Caco-2 (cell line): ENCODE measurements around the gene TIGD1. TPM values are rescaled to one million over a fixed set of nuclear protein-coding genes. Genes with fewer than 3 reads are reported as not detected.

Source experiments
- BruUV-seq: library from RNA; stranded (reverse); fragments of 400-500 nt; replicated peaks from 2 replicates; lab custom pipeline; 2021; lab: Mats Ljungman, UMichigan
- CTCF ChIA-PET: fragments of 300-600 bp; sonication (Branson Sonifier 250); formaldehyde crosslinking; loops from one replicate; lab custom pipeline; 2022; ENCODE audit warnings: antibody characterized with exemption; lab: Charles Lee
- POLR2A ChIA-PET: fragments of 300-600 bp; sonication (Branson Sonifier 250); formaldehyde crosslinking; loops from one replicate; lab custom pipeline; 2022; ENCODE audit warnings: antibody characterized with exemption; lab: Charles Lee
- DNase-seq, 2 experiments: peaks; one replicate each; pipeline versions ENCODE4 v3.0.0 to v3.0.0-alpha.2; 2020 to 2022
- H3K27me3 ChIP-seq: replicated peaks from 2 replicates; pipeline ENCODE4 v1.6.0; 2011; ENCODE audit warnings: low read length; ENCODE audit not compliant: control insufficient read depth, insufficient read depth
- H3K36me3 ChIP-seq: 2 replicates; pipeline ENCODE4 v1.5.1; 2011; ENCODE audit warnings: low read length; ENCODE audit not compliant: control insufficient read depth, insufficient read depth
- H3K4me1 ChIP-seq: fragments of 250-450 bp; sonication (Bioruptor Pico); 2 replicates; pipeline ENCODE4 v1.5.1; 2020; ENCODE audit warnings: mild to moderate bottlenecking
- H3K4me3 ChIP-seq: 2 replicates; pipeline ENCODE4 v1.5.1; 2011; ENCODE audit warnings: low read depth, mild to moderate bottlenecking, control low read depth, low read length
- H3K9me3 ChIP-seq: fragments of 250-450 bp; sonication (Bioruptor Pico); 2 replicates; pipeline ENCODE4 v1.5.1; 2020; ENCODE audit warnings: mild to moderate bottlenecking, moderate library complexity
- H3K27ac Mint-ChIP-seq: one replicate; pipeline ENCODE4 v1.8.0; 2022; ENCODE audit warnings: mixed read lengths; ENCODE audit not compliant: unreplicated experiment
- H3K27me3 Mint-ChIP-seq: one replicate; pipeline ENCODE4 v1.8.0; 2022; ENCODE audit warnings: mixed read lengths; ENCODE audit not compliant: insufficient read depth, unreplicated experiment
- H3K36me3 Mint-ChIP-seq: one replicate; pipeline ENCODE4 v1.8.0; 2022; ENCODE audit warnings: mild to moderate bottlenecking, mixed read lengths; ENCODE audit not compliant: insufficient read depth, unreplicated experiment
- H3K4me1 Mint-ChIP-seq: one replicate; pipeline ENCODE4 v1.8.0; 2022; ENCODE audit warnings: low read depth, mixed read lengths; ENCODE audit not compliant: unreplicated experiment
- H3K4me3 Mint-ChIP-seq: one replicate; pipeline ENCODE4 v1.8.0; 2022; ENCODE audit warnings: mild to moderate bottlenecking, moderate library complexity, mixed read lengths; ENCODE audit not compliant: unreplicated experiment
- H3K9me3 Mint-ChIP-seq: one replicate; pipeline ENCODE4 v1.8.0; 2022; ENCODE audit warnings: mixed read lengths; ENCODE audit not compliant: unreplicated experiment
- intact Hi-C: fragments of 100-400 bp; cut with micrococcal nuclease; formaldehyde crosslinking; loops from one replicate; pipeline ENCODE4 v1.10.0; 2022; ENCODE audit not compliant: unreplicated experiment
- total RNA-seq: library from RNA; stranded (reverse); gene quantifications from 2 replicates; pipeline ENCODE4 v1.2.3, GENCODE V29; 2022
- TF ChIP-seq, protein P1 (sequence below), 2 experiments: fragments of 200-600 bp in 1 of 2; IDR thresholded peaks; 1 replicate in 1 of 2; 2 replicates in 1 of 2; pipeline versions ENCODE4 v1.5.1 to v1.8.0; 2011 to 2022; ENCODE audit warnings: antibody characterized with exemption in 1 of 2, control low read depth in 1 of 2, inconsistent platforms in 1 of 2, low read depth in 1 of 2, low read length in 1 of 2, mild to moderate bottlenecking in 1 of 2, moderate library complexity in 1 of 2; ENCODE audit not compliant: insufficient read depth in 1 of 2, severe bottlenecking in 1 of 2, unreplicated experiment in 1 of 2

TIGD1 gene
- total RNA-seq, 1 experiment from 2014 or later = 4.4 TPM

DNA sequence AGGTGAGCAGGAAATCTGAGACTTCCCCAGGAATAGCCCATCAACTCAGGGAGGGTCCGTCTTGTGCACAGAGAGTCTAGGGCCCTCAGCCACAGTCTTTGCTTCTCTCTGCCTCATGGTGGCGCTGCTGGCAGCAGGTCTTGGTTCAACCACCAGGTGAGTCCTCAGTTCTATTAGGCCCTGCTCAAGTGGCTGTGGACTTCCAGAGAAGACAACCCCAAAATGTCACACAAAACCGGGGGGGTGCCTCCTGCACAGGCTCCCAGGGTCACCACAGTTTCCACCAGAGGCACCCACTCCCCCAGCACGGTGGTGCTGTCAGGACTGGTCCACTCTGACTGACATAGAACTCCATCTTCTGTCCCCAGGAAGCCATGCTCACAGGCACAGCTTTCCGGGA lies 13.3 kb downstream of the TIGD1 start:
- no peak overlapping the region for H3K27ac Mint-ChIP-seq
- DNase-seq = peak in 1 of 2 experiments; percentile 24
- H3K27me3 Mint-ChIP-seq = no peaks in the 10 kb centered on the region
- no peaks in the 10 kb centered on the region for H3K9me3 ChIP-seq
- ChIA-PET CTCF (no interaction called here), POLR2A (no interaction called here)
- TF ChIP-seq, protein P1, sequence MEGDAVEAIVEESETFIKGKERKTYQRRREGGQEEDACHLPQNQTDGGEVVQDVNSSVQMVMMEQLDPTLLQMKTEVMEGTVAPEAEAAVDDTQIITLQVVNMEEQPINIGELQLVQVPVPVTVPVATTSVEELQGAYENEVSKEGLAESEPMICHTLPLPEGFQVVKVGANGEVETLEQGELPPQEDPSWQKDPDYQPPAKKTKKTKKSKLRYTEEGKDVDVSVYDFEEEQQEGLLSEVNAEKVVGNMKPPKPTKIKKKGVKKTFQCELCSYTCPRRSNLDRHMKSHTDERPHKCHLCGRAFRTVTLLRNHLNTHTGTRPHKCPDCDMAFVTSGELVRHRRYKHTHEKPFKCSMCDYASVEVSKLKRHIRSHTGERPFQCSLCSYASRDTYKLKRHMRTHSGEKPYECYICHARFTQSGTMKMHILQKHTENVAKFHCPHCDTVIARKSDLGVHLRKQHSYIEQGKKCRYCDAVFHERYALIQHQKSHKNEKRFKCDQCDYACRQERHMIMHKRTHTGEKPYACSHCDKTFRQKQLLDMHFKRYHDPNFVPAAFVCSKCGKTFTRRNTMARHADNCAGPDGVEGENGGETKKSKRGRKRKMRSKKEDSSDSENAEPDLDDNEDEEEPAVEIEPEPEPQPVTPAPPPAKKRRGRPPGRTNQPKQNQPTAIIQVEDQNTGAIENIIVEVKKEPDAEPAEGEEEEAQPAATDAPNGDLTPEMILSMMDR (IDR thresholded peaks at IDR 0.05; ENCODE audit: insufficient read depth in 1 of 2, low read depth in 1 of 2, low read length in 1 of 2, severe bottlenecking in 1 of 2, unreplicated experiment in 1 of 2) = peak in 1 of 2 experiments; percentile 58
- no peak overlapping the region for H3K4me3 Mint-ChIP-seq
- BruUV-seq = no TSS peak
- no peaks in the 10 kb centered on the region for H3K36me3 ChIP-seq
- intact Hi-C loops = no loop called here
- H3K4me1 Mint-ChIP-seq = no peaks in the 10 kb centered on the region
- H3K36me3 Mint-ChIP-seq = no peaks in the 10 kb centered on the region
- no peaks in the 10 kb centered on the region for H3K27me3 ChIP-seq
- no peaks in the 10 kb centered on the region for H3K9me3 Mint-ChIP-seq
- H3K4me3 ChIP-seq = no peak overlapping the region
- H3K4me1 ChIP-seq = no peaks in the 10 kb centered on the region

DNA sequence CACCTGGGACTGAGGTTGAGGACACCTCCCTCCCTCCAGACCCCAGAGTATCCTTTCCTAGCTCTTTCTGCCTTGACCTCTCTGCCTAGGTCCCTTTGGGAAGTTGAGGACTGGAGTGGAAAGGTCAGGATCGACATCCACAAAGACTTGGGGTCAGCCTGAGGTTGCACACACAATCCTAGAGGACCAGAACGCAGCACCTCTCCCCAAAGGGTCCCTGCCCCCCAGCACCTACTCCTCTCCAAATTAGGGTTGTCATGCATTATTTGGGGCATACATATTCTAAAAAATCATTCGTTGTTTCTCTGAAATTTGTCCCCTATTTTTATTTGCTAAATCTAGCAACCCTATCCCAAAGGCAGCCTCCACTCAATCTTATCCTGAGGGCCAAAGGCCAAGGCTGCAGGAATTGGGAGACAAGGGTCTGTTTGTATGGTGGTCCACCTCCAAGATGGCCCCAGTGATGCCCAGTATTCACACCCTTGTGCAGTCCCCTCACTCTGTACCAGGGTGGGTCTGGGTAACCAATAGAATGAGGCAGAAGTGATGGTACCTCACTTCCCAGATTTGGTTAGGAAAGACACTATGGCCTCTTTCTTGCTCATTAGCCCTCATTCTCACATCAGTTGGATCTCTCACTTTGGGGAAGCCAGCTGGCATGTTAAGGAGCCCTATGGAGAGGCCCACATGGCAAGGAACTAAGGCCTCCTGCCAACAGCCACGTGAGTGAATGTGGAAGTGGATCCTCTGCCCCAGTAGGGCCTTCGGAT lies 14.4 kb downstream of the TIGD1 start:
- intact Hi-C loops = no loop called here
- H3K4me1 Mint-ChIP-seq = no peaks in the 10 kb centered on the region
- H3K36me3 Mint-ChIP-seq = no peaks in the 10 kb centered on the region
- no peaks in the 10 kb centered on the region for H3K36me3 ChIP-seq
- H3K4me3 ChIP-seq = no peak overlapping the region
- no peak for DNase-seq
- no peaks in the 10 kb centered on the region for H3K27me3 Mint-ChIP-seq
- no peaks in the 10 kb centered on the region for H3K9me3 ChIP-seq
- H3K4me3 Mint-ChIP-seq = no peak overlapping the region
- POLR2A ChIA-PET = no interaction called here
- CTCF ChIA-PET = no interaction called here
- H3K27me3 ChIP-seq = no peaks in the 10 kb centered on the region
- no peaks in the 10 kb centered on the region for H3K9me3 Mint-ChIP-seq
- H3K4me1 ChIP-seq = no peaks in the 10 kb centered on the region
- BruUV-seq = no TSS peak
- H3K27ac Mint-ChIP-seq = no peak overlapping the region
- TF ChIP-seq, protein P1 (IDR thresholded peaks at IDR 0.05; ENCODE audit: insufficient read depth in 1 of 2, low read depth in 1 of 2, low read length in 1 of 2, severe bottlenecking in 1 of 2, unreplicated experiment in 1 of 2) = no peak

DNA sequence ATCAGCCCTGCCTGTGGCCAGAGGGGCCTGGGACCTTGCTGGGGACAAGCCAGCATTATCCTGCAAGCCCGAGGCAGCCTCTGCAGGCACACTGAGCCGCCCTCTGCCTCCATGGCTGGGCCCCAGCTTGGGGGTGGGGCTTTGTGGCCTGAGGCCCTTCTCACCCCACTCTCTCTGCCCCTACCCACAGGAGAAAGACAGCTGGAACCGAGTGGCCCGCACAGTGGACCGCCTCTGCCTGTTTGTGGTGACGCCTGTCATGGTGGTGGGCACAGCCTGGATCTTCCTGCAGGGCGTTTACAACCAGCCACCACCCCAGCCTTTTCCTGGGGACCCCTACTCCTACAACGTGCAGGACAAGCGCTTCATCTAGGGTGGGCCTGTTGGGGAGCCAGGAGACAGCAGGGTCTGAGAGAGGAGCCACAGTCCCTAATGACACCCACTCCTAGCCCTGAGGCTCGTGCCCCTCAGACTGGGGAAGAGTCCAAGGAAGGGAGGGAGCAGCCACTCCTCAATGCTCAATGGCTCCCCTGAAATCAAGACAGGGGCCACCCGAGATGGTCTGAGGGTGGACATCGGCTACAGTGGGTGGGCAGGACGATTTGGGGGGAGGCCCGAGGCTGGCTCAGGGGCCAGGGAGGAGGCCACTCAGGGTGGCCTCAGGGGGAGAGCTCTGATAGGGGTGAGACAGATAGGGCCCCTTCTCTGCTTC lies 15.3 kb downstream of the TIGD1 start:
- TF ChIP-seq, protein P1 (IDR thresholded peaks at IDR 0.05; ENCODE audit: insufficient read depth in 1 of 2, low read depth in 1 of 2, low read length in 1 of 2, severe bottlenecking in 1 of 2, unreplicated experiment in 1 of 2) = no peak
- Histone ChIP-seq H3K4me1 (no peaks in the 10 kb centered on the region), H3K36me3 (no peaks in the 10 kb centered on the region), H3K9me3 (no peaks in the 10 kb centered on the region), H3K27me3 (no peaks in the 10 kb centered on the region), H3K4me3 (no peak overlapping the region)
- ChIA-PET CTCF (no interaction called here), POLR2A (no interaction called here)
- Mint-ChIP-seq H3K4me3 (no peak overlapping the region), H3K36me3 (no peaks in the 10 kb centered on the region), H3K4me1 (no peaks in the 10 kb centered on the region), H3K27me3 (no peaks in the 10 kb centered on the region), H3K9me3 (no peaks in the 10 kb centered on the region), H3K27ac (no peak overlapping the region)
- no peak for DNase-seq
- intact Hi-C loops = no loop called here
- no TSS peak for BruUV-seq
